Activated CD4-positive, CD25-positive, alpha-beta regulatory T cell treated with anti-CD3 and anti-CD28 coated beads, Interleukin-2, amount 50 U/mL, for 24 hours (primary cell): ENCODE results near the gene RBM33.
"Not testable (repeated sequence)": the region's sequence is repeated elsewhere in the genome, so short reads cannot be mapped to it uniquely, and the experiment has no call there.

ENCODE experiments used
- ATAC-seq, 2 donors: fragments of 150-1000 bp; cut with Tn5 transposase; one replicate each; pipeline ENCODE4 v1.10.0; 2021; ENCODE audit warnings: mild to moderate bottlenecking in 1 of 2, moderate library complexity in 1 of 2

The RBM33 gene

DNA sequence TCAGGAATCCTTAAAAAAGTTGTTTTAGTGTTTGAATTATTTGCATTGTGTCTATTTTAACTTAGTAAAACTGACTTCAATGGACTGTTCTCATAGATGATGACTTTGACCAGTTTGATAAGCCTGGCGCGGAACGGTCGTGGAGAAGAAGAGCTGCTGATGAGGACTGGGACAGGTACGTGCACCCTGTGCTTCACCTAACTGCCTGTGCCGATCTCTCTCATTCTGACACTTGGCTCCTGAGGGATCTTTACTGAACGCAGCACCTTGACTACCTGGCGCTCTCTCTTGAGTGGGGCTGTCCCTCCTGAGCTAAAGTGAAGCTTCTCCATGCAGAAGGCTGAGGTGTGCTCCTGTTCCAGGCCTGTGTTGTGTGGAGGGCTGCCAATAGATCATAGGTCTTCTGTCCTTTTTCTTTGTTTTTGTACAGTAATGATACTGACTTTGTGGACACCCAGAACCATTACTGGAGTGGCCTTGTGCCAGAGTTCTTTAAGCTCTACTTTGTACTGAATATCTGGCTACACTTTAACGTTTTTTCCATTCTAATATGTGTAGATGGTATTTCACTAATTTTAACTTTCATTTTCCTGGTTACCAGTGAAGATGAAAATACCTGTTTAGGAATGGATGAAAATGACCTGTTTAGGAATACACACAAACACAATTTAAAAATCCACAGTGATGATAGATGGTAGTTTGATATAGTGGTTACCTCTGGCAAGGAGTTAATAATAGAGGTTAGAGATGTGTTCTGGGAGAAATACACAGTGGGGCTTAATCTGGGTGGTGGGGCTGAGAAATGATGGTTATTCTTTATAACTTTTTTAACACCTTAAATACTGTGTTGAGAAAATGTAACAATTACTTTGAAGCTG lies 20.9 kb downstream of the RBM33 start:
- no peak for ATAC-seq

- ATAC-seq = peak; percentile 80 to 88
Observed at GRCh38 chr7:155665957-155666287, 21.5 kb downstream of the RBM33 start.

GRCh38 chr7:155667241-155667829 lies 22.9 kb downstream of the RBM33 start:
- ATAC-seq = no peak

- ATAC-seq = no peak
Observed at GRCh38 chr7:155669717-155670505, 25.4 kb downstream of the RBM33 start.

DNA sequence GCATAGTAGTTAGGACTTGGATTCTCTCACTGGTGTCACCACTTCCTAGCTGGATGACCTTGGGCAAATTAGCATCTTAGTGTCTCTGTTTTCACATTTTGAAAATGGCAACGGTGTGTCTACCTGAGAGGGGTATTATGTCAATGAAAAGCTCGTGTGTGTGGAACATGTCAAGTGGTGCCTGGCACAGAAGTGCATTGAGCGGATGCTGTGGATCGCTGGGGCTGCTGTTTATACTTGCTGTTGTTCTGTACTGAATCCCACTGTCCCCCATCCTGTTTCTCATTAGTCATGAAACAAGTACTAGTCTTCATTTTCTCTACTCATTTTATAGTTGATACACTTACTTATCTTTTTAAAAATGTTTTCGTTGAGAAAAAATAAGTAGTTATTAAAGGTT lies 26.1 kb downstream of the RBM33 start:
- no peak for ATAC-seq

- ATAC-seq = no peak
Observed at GRCh38 chr7:155674556-155674955, 30.1 kb downstream of the RBM33 start.

DNA sequence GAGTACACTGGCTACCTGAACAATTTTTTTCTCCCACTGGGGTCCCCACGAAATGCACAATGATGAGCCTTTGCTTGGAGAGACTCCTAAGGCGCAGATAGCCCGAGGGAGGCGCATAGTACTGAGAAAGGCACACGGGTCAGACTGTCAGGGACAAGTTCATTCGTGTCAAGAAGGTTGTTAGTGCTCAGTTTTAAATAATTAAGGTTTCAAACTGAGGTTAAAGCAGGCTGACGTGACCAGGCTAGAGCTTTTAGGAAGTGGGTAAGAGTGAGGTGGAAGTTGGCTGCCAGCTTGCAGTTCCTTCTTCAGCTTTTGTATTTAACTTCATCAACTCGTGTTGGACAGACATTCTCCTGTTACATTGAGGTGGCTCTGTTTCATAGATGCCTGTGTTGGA lies 31.6 kb downstream of the RBM33 start:
- no peak for ATAC-seq

DNA sequence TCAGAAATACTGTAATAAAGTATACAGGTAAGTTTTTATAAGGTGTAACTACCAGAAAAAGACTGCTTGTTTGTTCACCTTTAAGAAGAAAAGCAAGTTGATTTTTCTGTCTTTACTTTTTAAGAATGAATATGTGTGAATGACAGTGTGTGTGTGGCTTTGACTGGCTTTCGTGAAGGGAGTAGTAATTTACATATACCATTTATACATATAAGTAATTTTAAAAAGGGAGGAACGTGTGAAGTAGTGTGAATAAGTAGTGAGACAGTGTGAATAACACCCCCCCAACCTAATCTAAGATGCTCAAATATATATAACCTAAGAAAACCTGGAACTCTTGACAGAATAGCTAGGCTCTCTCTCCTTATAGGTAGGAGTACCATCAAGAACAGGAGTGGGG lies 33.2 kb downstream of the RBM33 start:
- ATAC-seq = no peak

DNA sequence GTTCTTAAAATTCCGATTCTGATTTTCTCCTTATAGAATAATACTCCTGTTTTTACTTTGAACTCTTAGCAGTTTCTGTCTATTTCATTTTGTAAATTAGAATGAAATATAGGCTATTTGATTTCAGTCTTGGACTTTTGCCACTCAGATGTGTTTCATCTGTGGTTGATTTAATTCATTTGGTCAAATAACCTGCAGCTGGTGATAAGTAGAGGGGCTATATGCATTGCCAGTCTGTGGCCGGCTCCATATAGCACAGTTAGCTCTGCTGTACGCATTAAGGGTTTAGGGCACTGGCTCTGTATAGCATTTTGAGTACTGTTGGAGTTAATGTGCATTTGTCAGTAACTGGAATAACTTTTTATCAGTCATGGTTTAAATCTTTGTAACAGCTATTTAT lies 35.7 kb downstream of the RBM33 start:
- ATAC-seq = no peak

DNA sequence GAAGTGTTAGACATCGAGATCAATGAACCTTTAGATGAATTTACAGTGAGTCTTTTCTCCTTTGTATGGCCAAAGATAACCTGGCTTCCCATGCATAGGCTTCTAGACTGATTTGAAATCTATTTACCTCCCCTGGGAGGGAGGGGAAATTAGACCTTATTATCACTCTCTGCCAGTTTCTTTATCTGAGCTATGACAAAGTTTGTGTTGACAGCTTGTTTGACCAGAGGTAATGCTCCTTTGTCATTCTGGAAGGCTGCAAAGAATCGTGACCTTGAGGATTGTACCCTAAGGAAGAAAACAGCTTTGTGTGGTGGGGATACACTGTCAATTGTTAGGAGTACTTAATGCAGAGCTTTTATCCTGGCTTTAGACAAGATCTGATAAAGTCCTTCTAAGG lies 36.4 kb downstream of the RBM33 start:
- ATAC-seq = no peak

DNA sequence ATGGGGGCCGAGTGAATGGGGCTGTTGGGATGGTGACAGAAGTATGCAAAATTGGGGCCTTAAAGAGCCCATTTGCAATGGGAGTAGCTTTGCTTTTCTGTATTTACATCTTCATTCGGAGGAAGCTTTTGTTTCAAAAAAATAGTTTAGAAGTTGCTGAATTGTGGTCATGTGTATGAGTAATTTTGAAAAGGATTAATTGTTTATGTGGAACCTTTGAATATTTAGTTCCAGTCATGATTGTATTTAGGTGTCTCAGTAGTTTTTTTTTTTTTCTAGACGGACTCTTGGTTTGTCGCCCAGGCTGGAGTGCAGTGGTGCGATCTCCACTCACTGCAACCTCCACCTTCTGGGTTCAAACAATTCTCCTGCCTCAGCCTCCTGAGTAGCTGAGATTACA lies 37.2 kb downstream of the RBM33 start:
- no peak for ATAC-seq

DNA sequence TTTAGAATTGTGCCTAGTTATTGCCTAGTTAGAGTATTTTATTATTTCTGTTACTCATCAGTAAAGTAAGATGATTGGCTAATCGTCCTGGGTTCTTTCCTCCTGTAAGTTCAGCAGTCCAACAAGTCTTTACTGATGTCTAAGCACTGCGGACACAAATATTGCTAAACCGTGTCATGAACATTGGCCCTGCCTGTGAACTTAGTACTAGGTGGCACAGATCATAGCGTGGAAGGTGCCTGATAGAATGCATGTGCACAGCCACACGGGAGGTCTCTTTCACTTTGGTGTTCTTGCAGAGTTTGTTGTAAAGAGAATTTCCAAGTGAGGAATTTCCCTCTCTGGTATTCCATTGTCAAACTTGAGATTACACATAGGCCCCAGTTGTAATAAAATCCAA lies 38.0 kb downstream of the RBM33 start:
- no peak for ATAC-seq

DNA sequence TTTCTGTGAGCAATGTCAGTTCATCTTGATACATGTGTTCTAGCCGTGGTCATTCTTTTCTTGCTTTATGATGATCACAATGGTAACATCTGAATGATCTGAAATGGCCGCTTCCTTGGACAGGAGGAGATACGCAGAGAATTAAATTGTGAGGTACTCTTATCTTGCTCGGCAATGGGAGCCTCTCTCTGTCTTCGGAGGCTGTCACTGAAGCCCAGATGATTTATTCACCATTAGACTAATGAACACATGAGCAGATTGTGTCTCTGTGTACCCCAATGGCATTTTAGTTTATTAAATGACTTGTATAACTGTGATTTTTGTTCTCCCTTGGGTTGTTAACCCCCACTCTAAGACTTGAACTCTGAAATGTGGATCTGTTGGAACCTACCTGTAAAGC lies 38.6 kb downstream of the RBM33 start:
- no peak for ATAC-seq

GRCh38 chr7:155683714-155684113 lies 39.3 kb downstream of the RBM33 start:
- no peak for ATAC-seq

- peak; percentile 59 to 63 for ATAC-seq
Observed at GRCh38 chr7:155684543-155684942, 40.1 kb downstream of the RBM33 start.

- peak; percentile 70 to 75 for ATAC-seq
Observed at GRCh38 chr7:155685070-155685790, 40.8 kb downstream of the RBM33 start.

- ATAC-seq = no peak
Observed at GRCh38 chr7:155685791-155686160, 41.3 kb downstream of the RBM33 start.

DNA sequence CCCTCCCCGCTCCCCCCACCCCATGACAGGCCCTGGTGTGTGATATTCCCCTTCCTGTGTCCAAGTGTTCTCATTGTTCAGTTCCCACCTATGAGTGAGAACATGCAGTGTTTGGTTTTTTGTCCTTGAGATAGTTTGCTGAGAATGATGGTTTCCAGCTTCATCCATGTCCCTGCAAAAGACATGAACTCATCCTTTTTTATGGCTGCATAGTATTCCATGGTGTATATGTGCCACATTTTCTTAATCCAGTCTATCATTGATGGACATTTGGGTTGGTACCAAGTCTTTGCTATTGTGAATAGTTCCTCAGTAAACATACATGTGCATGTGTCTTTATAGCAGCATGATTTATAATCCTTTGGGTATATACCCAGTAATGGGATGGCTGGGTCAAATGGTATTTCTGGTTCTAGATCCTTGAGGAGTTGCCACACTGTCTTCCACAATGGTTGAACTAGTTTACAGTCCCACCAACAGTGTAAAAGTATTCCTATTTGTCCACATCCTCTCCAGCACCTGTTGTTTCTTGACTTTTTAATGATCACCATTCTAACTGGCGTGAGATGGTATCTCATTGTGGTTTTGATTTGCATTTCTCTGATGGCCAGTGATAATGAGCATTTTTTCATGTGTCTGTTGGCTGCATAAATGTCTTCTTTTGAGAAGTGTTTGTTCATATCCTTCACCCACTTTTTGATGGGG lies 42.3 kb downstream of the RBM33 start:
- not testable (repeated sequence) for ATAC-seq

DNA sequence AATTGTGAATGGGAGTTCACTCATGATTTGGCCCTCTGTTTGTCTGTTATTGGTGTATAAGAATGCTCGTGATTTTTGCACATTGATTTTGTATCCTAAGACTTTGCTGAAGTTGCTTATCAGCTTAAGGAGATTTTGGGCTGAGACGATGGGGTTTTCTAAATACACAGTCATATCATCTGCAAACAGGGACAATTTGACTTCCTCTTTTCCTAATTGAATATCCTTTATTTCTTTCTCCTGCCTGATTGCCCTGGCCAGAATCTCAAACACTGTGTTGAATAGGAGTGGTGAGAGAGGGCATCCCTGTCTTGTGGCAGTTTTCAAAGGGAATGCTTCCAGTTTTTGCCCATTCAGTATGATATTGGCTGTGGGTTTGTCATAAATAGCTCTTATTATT lies 43.8 kb downstream of the RBM33 start:
- not testable (repeated sequence) for ATAC-seq

- not testable (repeated sequence) for ATAC-seq
Observed at GRCh38 chr7:155690655-155691054, 46.2 kb downstream of the RBM33 start.

GRCh38 chr7:155692317-155692716 lies 47.9 kb downstream of the RBM33 start:
- ATAC-seq = no peak

DNA sequence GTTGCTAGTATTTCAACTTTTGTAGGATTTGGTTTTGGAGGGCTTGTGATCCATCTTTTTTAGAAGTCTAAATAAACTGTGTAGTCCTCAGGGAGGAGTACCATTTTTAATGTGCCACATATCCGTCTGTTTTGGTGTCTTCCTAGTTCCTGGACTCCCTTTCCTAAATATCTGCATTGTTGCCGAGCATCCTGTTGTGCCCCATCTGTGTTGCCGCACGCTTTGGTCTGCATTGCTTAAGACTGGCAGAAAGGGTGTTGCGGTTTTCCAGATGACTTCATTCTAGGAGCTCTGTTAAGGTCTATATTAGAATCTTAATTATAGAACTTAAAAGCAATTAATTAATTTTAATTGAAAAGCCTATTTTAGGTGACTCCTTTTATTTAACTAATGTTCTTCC lies 49.4 kb downstream of the RBM33 start:
- ATAC-seq = no peak

DNA sequence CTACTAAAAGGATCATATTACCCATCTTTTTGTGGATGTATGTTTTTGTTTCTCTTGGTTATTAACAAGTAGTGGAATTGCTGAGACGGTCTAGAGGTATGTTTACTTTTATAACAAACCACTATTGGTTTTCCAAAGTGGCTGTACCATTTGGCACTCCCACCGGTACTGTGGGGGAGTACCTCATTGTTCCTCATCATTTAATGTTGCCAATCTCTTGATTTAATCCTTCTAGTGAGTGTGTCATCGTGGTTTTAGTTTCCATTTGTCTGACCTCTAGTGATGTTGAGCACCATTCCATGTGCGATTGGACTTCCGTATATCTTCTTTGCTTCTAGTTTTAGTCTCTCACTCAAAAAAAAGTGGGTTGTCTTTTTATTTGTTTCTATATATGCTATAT lies 50.4 kb downstream of the RBM33 start:
- no peak for ATAC-seq
